Measurements from ENCODE around the gene CRMP1.

DNA sequence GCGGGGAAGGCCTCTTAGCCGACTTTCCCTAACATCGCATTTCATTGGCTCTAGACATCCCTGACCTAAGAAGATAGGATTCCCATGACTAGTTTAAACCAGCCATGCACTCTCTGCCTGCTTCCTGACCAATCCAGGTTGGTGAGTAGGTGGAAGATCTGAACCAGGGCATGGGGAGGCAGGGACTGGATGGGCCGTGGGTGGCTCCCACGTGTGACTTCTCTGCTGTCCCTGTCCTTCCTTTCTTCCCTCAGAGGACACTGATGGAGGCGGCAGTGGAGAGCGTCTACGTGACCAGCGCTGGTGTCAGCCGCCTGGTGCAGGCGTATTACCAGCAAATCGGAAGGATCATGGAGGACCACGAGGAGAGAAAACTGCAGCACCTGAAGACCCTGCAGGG lies 91.2 kb downstream of the CRMP1 start:
- no peak for TF ChIP-seq E2F5 (CRISPR knock-in tag; IDR thresholded peaks at IDR 0.05)
- no peak for TF ChIP-seq TCF7 (CRISPR knock-in tag; IDR thresholded peaks at IDR 0.05; ENCODE audit: low read depth)
- no peak for TF ChIP-seq CREM (CRISPR knock-in tag; IDR thresholded peaks at IDR 0.05)
- no peak for TF ChIP-seq MAX (CRISPR knock-in tag; IDR thresholded peaks at IDR 0.05)
- no peak for TF ChIP-seq CTCF (IDR thresholded peaks at IDR 0.05)
- TF ChIP-seq CREB1 (CRISPR knock-in tag; IDR thresholded peaks at IDR 0.05), result no peak
- TF ChIP-seq FOXJ3 (CRISPR knock-in tag; IDR thresholded peaks at IDR 0.05; ENCODE audit: borderline replicate concordance), result no peak
- TF ChIP-seq ZSCAN18 (CRISPR knock-in tag; IDR thresholded peaks at IDR 0.05), result no peak
- no peak for TF ChIP-seq NFE2L1 (CRISPR knock-in tag; IDR thresholded peaks at IDR 0.05)
- TF ChIP-seq JUN (CRISPR knock-in tag; IDR thresholded peaks at IDR 0.05), result no peak
- TF ChIP-seq NR3C1 (CRISPR knock-in tag; conservative IDR thresholded peaks at IDR 0.05; ENCODE audit: low read depth), result no peak
- TF ChIP-seq ZNF512 (CRISPR knock-in tag; IDR thresholded peaks at IDR 0.05; ENCODE audit: borderline replicate concordance), result no peak

Data from WTC11 (cell line).